HG03558 (cell line): ENCODE data around the gene C16orf96.
"Not testable (repeated sequence)": the region's sequence is repeated elsewhere in the genome, so short reads cannot be mapped to it uniquely, and the experiment has no call there.

Experiments used
- ATAC-seq: cut with Tn5 transposase; IDR thresholded peaks from one replicate; pipeline ENCODE4 v1.9.1; 2021; ENCODE audit warnings: moderate number of reproducible peaks; ENCODE audit not compliant: unreplicated experiment; ENCODE audit errors: extremely low read depth

The C16orf96 gene

GRCh38 chr16:4557973-4558372 lies 1.8 kb downstream of the C16orf96 start:
- ATAC-seq: no peak

GRCh38 chr16:4561596-4561995 lies 5.5 kb downstream of the C16orf96 start:
- no peak for ATAC-seq

GRCh38 chr16:4564661-4565267 lies 8.6 kb downstream of the C16orf96 start:
- no peak for ATAC-seq

GRCh38 chr16:4566144-4566543 lies 10.0 kb downstream of the C16orf96 start:
- no peak for ATAC-seq

- ATAC-seq: no peak
Observed at GRCh38 chr16:4570086-4570485, 13.9 kb downstream of the C16orf96 start.

GRCh38 chr16:4570688-4571321 lies 14.7 kb downstream of the C16orf96 start:
- ATAC-seq: no peak

- ATAC-seq: no peak
Observed at GRCh38 chr16:4572715-4573114, 16.6 kb downstream of the C16orf96 start.

GRCh38 chr16:4573926-4574325 lies 17.8 kb downstream of the C16orf96 start:
- ATAC-seq: not testable (repeated sequence)

DNA sequence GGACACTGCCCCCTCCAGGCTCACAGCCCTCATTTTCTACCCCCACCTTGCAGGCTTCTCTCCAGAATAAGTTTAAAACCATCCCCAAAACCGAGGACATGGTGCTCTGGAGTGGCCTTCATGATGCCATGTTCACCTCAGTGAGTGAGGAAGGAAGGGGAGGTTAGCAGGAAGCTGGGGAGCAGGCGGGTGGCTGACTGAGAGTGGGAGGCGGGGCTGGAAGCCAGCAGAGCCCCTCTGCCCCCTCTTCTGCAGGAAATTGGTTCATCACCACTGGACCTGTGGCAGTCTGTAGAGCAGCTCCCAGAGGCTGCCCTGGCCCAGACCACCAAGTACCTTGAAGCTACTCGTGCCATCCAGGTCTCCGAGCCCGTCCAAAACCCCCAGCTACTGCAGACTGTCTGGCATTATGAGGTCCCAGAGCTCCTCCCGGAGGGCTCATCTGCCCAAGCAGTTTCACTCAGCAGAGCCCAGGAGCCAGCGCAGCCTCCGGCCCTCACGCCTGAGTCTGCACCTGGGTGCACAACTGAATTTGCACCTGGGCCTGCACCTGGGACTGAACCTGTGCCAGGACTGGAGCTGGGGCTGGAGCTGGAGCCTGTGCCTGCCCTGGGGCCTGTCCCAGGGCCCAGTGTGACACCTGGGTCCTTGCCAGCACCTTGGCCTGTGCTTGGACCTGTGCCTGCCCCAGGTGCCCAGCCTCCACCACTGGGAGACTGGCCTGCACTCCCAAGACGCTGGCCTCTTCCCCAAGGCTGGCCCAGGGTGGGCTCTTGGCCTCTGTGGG lies 19.0 kb downstream of the C16orf96 start:
- no peak for ATAC-seq

GRCh38 chr16:4576008-4576407 lies 19.9 kb downstream of the C16orf96 start:
- no peak for ATAC-seq

DNA sequence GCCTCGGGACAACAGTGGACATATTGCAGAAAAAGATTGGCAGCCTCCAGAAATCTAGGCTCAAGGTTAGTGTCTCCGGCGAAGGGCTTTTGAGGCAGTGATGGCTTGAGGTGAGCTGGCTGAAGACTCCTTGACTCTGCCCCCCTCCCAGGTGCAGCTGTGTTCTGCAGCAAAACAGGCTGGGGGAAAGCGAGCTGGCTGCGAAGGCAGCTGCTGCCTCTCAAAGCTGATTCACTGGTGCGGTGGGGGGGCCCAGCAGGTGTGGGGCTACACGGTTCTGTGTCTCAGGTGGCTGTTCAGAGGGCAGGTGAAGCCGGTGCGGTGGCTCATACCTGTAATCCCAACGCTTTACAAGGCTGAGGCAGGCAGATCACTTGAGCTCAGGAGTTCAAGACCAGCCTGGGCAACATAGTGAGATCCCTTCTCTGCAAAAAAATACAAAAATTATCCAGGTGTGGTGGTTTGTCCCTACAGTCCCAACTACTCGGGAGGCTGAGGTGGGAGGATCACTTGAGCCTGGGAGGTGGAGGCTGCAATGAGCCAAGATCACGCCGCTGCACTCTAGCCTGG lies 22.9 kb downstream of the C16orf96 start:
- ATAC-seq: no peak

DNA sequence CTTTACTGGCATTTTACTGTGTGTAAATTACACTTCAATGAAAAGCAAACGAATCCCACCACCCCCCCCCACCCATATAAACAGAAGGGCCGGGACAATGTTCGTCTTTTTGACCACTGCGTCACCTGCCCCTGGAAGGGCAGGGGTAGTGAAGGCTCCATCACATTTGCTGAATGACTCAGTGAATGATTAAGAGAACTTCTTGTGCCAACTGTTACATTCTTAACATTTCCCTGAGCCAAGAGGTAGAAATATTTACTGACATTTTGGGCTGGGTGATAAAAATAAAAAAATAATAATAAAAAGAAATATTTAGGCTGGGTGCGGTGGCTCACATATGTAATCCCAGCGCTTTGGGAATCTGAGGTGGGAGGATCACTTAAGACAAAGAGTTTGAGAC lies 24.1 kb downstream of the C16orf96 start:
- ATAC-seq: no peak

DNA sequence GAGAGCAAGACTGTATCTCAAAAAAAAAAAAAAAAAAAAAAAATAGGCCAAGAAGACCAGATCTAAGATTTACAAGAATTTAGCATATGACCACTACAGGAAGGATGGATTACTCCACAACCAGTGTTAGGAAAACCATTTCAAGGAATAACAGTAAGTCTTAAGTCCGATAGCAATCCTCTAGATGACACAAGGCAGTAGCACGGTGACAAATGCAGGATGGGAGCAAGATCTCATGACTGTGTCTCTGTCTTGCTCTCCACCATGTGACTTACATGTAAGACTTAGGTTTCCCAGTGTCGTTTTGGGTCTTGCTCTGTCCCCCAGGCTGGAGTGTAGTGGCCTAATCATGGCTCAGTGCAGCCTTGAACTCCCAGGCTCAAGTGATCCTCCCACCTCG lies 27.8 kb downstream of the C16orf96 start:
- ATAC-seq: no peak

DNA sequence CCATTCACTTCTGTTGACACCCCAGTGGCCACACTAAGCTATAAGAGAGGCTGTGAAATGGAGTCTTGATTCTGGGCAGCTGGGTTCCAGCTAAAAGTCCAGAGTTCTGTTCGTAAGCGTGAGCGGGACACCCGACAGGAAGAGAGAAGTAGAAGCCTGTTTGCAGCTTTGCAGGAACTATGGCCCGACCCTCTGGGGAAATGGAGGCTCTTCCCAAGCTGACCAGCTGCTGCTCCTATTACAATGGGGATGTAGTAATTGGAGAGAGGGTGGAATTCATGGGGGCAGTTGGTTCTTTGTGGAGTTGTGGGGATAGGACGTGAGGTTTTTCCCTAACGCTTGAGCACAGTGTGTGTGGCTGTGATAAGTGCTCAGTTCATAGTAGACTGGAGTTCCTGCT lies 30.2 kb downstream of the C16orf96 start:
- no peak for ATAC-seq

DNA sequence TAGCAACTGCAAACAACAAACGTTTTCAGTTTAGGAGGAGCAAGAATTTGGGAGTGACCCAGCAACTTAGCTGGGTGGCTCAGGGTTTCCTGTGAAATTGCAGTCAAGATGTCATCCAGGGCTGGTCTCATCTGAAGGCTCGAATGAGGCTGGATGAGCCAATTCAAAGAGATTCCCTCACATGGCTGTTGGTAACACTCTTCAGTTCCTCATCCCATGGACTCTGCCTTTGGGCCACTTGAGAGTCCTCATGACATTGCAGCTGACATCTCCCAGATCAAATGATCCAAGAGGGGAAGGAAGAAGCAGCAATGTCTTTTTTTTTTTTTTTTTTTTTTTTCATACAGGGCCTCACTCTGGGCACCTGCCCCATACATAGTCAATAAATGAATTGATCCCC lies 32.2 kb downstream of the C16orf96 start:
- ATAC-seq: no peak

DNA sequence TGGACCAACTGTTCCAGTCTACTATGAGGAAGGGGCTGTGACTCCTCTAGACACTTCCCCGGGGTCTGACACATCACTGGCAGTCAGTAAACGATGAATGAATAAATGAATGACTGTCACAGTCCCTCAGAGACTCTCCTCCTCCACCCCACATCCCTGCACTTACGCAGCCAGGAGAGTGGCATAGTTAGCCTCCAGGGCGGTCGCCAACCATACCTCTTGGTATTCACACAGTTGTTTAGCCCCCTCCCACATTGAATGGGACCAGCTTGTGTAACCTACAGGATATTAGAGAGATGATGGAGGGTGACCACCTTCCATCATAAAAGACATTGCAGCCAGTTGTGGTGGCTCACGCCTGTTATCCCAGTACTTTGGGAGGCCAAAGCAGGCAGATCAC lies 32.8 kb downstream of the C16orf96 start:
- no peak for ATAC-seq

DNA sequence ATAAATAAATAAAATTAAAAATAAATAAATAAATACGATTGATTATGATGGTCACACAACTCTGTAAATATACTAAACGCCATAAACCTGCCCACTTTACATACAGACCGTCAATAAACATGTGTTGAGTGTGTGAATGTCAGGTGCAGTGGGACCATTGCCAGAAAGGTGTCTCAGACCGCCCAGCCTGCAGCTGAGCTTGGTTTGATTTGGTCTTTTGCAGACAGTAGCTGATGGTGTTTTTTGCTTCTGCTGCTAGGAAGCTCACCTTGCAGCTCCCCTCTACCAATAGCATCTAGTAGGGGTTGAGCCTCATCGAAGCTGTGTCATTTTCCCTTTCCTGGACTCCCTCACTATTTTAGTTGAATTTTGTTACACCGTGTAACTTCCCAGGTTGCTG lies 35.1 kb downstream of the C16orf96 start:
- no peak for ATAC-seq

DNA sequence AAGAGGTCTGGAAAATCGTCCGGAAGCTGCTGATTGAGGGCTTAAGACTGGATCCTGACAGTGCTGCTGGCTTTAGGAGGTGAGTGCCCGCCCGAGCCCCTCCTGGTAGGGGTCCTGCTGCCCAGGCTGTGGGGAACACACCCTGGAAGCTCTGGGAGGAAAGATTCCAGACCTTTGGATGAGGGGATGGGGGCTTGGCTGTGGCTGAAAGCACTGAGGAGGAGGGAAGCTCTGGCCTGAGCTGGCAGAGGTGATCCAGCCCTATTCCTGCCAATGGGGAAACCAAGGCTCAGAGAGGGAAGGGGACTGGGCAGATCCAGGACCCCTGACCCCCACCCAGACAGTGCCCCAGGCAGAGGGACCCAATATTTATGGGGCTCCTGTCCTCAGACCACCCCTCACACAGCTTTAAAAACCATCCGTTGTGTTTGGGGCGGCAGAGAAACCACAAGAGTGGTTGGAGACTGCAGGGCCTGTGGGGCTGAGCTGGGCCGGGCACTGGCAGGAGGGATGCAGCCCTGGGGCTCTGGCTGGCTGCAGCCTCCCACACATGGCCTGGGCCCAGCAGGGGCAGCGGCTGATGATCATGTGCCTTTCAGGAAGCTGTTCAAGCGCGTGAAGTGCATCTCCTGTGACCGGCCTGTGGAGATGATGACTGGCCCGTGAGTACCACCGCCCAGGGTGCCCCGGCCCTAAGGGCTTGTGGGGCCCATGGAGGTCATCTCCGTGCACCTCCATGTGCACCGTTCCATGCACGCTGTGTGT lies 35.7 kb downstream of the C16orf96 start:
- no peak for ATAC-seq

GRCh38 chr16:4593086-4593485 lies 36.9 kb downstream of the C16orf96 start:
- ATAC-seq: no peak
